Thyroid gland (tissue), 4 donors: ENCODE data around the gene KMT5C. TPM values are rescaled to one million over a fixed set of nuclear protein-coding genes. Genes with fewer than 3 reads are reported as not detected.

ENCODE experiments used
- DNase-seq, 2 donors: peaks; one replicate each; pipeline ENCODE4 v3.0.0-alpha.2; 2019
- H3K27ac ChIP-seq, 3 donors: fragments of 200-600 bp; sonication (generic); 1 replicate in 2 of 3; 2 replicates in 1 of 3; pipeline ENCODE4 v1.5.1; 2016 to 2019; ENCODE audit warnings: mild to moderate bottlenecking in 1 of 3, moderate library complexity in 1 of 3
- H3K27me3 ChIP-seq: fragments of 200-600 bp; sonication (generic); one replicate; pipeline ENCODE4 v1.5.1; 2019
- H3K36me3 ChIP-seq, 2 donors: fragments of 200-600 bp; sonication (generic); one replicate each; pipeline ENCODE4 v1.5.1; 2016 to 2019
- H3K4me1 ChIP-seq, 2 donors: fragments of 200-600 bp; sonication (generic); one replicate each; pipeline ENCODE4 v1.5.1; 2017 to 2019
- H3K4me3 ChIP-seq, 3 donors: fragments of 200-600 bp; sonication (generic); replicated peaks in 1 of 3; 1 replicate in 2 of 3; 2 replicates in 1 of 3; pipeline ENCODE4 v1.5.1; 2016; ENCODE audit warnings: mild to moderate bottlenecking in 1 of 3
- H3K9me3 ChIP-seq: fragments of 200-600 bp; sonication (generic); one replicate; pipeline ENCODE4 v1.5.1; 2017
- CTCF ChIP-seq, 6 experiments: fragments of 200-600 bp in 3 of 6; fragments of 450-650 bp in 3 of 6; sonication (generic) in 3 of 6; IDR thresholded peaks; one replicate each; pipeline ENCODE4 v1.5.1; 2016 to 2019; ENCODE audit warnings: antibody characterized with exemption in 6 of 6, mild to moderate bottlenecking in 2 of 6, inconsistent platforms in 1 of 6, moderate library complexity in 1 of 6
- POLR2A ChIP-seq, 2 donors: fragments of 450-650 bp; IDR thresholded peaks; one replicate each; pipeline ENCODE4 v1.6.1; 2017; ENCODE audit warnings: antibody characterized with exemption in 2 of 2, mild to moderate bottlenecking in 2 of 2, moderate library complexity in 1 of 2
- WGBS, 2 donors: methylation state at CpG; one replicate each; pipeline ENCODE4 v1.1.5; 2017; 5-methylcytosine and 5-hydroxymethylcytosine counted together
- intact Hi-C: fragments of 100-400 bp; cut with DNase I; formaldehyde crosslinking; loops from one replicate; pipeline ENCODE4 v1.15.1; 2023
- total RNA-seq, 4 donors: library from RNA; depleted of rRNA; stranded (reverse); fragments of >200 nt; gene quantifications; one replicate each; pipeline ENCODE4 v1.2.3, GENCODE V29; 2016

KMT5C gene
- total RNA-seq, 4 donors from 2014 or later: 7.5 to 22.0 (median 15.4) TPM

DNA sequence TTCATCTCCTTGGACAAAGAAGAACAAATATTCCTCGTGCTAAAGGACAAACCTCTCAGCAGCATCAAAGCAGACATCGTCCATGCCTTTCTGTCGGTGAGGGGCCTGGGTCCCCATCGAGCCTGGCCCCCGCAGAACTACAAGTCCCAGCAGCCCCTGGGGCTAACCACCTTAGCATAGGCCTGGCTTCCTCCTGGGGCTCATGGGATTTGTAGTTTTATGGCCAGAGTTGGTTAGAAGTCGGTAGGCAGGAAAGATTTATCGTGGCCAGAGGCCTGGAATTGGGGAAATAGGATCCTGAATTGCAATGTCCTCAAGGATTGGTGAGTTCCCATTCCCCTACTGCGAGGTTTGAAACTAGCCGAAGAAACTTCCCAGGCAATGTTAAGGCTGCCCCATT, 34.2 kb upstream of the KMT5C start:
- 78 to 89% methylated on average over 9 of the region's 9 CpGs for WGBS, 2 donors
- no peak for DNase-seq
- Histone ChIP-seq H3K27me3 (no peaks in the 10 kb centered on the region), H3K4me1 (peaks cover 5 to 6% of the 10 kb centered on the region in 2 donors), H3K9me3 (no peaks in the 10 kb centered on the region), H3K36me3 (no peaks in the 10 kb centered on the region), H3K27ac (no peak overlapping the region), H3K4me3 (no peak overlapping the region)
- TF ChIP-seq POLR2A (IDR thresholded peaks at IDR 0.05) (no peak), CTCF (IDR thresholded peaks at IDR 0.05) (no peak)
- intact Hi-C loops: loop anchor here (10.0 kb wide), 2 partner anchors 119 to 199 kb away; no protein-coding TSS in a partner anchor

GRCh38 chr19:55305983-55306562, 33.6 kb upstream of the KMT5C start:
- no peak for DNase-seq
- no peaks in the 10 kb centered on the region for H3K27me3 ChIP-seq
- TF ChIP-seq CTCF (IDR thresholded peaks at IDR 0.05) (no peak), POLR2A (IDR thresholded peaks at IDR 0.05) (no peak)
- no peaks in the 10 kb centered on the region for H3K36me3 ChIP-seq
- intact Hi-C loops: loop anchor here (10.0 kb wide), 2 partner anchors 119 to 199 kb away; no protein-coding TSS in a partner anchor
- no peaks in the 10 kb centered on the region for H3K9me3 ChIP-seq
- H3K4me3 ChIP-seq: no peak overlapping the region
- 90 to 94% methylated on average over 12 to 17 of the region's 17 CpGs for WGBS, 2 donors
- H3K4me1 ChIP-seq: peaks cover 5 to 6% of the 10 kb centered on the region in 2 donors
- H3K27ac ChIP-seq: no peak overlapping the region

GRCh38 chr19:55306712-55307111, 33.0 kb upstream of the KMT5C start:
- Histone ChIP-seq H3K4me1 (peaks cover under 1 to 4% of the 10 kb centered on the region in 2 donors), H3K9me3 (no peaks in the 10 kb centered on the region), H3K27me3 (no peaks in the 10 kb centered on the region), H3K36me3 (no peaks in the 10 kb centered on the region), H3K27ac (no peak overlapping the region), H3K4me3 (no peak overlapping the region)
- 87 to 90% methylated on average over 3 of the region's 3 CpGs for WGBS, 2 donors
- no peak for DNase-seq
- no peak for TF ChIP-seq POLR2A (IDR thresholded peaks at IDR 0.05)
- no peak for TF ChIP-seq CTCF (IDR thresholded peaks at IDR 0.05)
- intact Hi-C loops: loop anchor here (10.0 kb wide), 2 partner anchors 118 to 198 kb away; no protein-coding TSS in a partner anchor

DNA sequence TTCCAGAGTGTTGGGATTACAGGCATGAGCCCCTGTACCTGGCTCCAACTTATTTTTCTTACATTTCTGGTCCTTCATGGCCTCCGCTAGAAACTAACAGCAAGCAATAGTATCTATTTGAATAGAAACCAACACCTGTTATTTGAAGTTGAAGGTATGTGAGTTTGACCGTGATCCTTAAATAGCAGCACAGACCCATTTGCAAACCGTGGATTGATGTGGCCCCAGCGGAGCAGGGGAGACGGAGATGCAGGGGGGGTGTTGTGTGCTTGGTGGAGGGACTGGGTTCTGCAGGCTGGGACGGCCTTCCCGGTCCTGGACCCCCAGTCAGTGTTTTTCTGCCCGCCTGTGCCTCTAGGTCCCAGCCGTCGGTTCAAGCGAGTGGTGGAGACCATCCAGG, 31.4 kb upstream of the KMT5C start:
- Histone ChIP-seq H3K4me3 (no peak overlapping the region), H3K27ac (no peak overlapping the region), H3K9me3 (no peaks in the 10 kb centered on the region), H3K27me3 (no peaks in the 10 kb centered on the region), H3K36me3 (no peaks in the 10 kb centered on the region), H3K4me1 (no peaks in the 10 kb centered on the region)
- intact Hi-C loops: loop anchor here (10.0 kb wide), 2 partner anchors 117 to 197 kb away; no protein-coding TSS in a partner anchor
- no peak for DNase-seq
- TF ChIP-seq CTCF (IDR thresholded peaks at IDR 0.05) (no peak), POLR2A (IDR thresholded peaks at IDR 0.05) (no peak)
- WGBS, 2 donors: 92 to 95% methylated on average over 5 to 7 of the region's 11 CpGs

GRCh38 chr19:55309448-55309847, 30.2 kb upstream of the KMT5C start:
- no peak overlapping the region for H3K4me3 ChIP-seq
- DNase-seq: no peak
- H3K27ac ChIP-seq: no peak overlapping the region
- no peaks in the 10 kb centered on the region for H3K9me3 ChIP-seq
- TF ChIP-seq CTCF (IDR thresholded peaks at IDR 0.05): no peak
- no peak for TF ChIP-seq POLR2A (IDR thresholded peaks at IDR 0.05)
- no peaks in the 10 kb centered on the region for H3K4me1 ChIP-seq
- intact Hi-C loops: loop anchor here (10.0 kb wide), 2 partner anchors 115 to 195 kb away; no protein-coding TSS in a partner anchor
- WGBS, 2 donors: 86 to 94% methylated on average over 5 of the region's 5 CpGs
- H3K27me3 ChIP-seq: no peaks in the 10 kb centered on the region
- no peaks in the 10 kb centered on the region for H3K36me3 ChIP-seq
